GM12872 (cell line): ENCODE data around the gene TBRG4.

Source experiments
- TF ChIP-seq, protein P1 (sequence below): IDR thresholded peaks from 3 replicates; pipeline ENCODE4 v1.5.1; 2011; ENCODE audit warnings: low read depth, mild to moderate bottlenecking, low read length, moderate library complexity; ENCODE audit not compliant: insufficient read depth

The TBRG4 gene

DNA sequence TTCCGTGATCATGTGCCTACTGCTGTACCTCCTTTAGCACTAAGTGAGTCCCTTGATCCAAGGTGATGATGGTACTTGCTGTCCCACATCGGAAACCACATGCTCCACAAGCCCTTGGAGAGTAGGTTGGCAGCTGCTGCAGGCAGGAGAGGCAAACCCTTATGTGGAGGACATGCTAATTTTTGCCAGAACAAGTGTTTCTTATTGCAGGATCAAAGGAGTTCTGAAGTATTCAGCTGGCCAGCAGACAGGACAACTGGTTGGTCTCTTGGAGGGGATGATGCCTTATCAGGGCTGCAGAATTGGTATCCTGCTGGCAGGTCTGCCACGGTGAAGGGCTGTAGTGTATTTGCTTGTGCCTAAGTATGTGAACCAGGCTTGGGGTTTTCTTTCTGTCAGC is 59.5 kb downstream of the TBRG4 start:
- TF ChIP-seq, protein P1, sequence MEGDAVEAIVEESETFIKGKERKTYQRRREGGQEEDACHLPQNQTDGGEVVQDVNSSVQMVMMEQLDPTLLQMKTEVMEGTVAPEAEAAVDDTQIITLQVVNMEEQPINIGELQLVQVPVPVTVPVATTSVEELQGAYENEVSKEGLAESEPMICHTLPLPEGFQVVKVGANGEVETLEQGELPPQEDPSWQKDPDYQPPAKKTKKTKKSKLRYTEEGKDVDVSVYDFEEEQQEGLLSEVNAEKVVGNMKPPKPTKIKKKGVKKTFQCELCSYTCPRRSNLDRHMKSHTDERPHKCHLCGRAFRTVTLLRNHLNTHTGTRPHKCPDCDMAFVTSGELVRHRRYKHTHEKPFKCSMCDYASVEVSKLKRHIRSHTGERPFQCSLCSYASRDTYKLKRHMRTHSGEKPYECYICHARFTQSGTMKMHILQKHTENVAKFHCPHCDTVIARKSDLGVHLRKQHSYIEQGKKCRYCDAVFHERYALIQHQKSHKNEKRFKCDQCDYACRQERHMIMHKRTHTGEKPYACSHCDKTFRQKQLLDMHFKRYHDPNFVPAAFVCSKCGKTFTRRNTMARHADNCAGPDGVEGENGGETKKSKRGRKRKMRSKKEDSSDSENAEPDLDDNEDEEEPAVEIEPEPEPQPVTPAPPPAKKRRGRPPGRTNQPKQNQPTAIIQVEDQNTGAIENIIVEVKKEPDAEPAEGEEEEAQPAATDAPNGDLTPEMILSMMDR = no peak

DNA sequence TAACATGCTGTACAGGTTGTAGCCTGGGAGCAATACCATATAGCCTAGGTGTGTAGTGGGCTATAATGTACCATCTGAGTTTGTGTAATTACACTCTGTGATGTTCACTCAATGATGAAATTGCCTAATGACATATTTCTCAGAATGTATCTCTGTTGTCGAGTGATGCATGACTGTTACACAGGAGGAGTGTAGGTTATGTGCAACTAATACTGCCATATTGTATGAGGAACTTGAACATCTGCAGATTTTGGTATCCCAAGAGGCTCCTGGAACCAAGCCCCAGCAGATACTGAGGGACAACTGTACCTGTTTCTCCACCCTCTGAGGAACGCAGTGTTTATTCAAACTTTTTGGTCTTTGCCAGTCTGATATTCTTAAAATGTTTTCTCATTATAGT is 61.3 kb downstream of the TBRG4 start:
- TF ChIP-seq, protein P1 = no peak
